GM19463 (cell line): ENCODE results near the gene B4GALNT1.
A peak's percentile ranks its signal among the peaks of the same experiment; 100 is the strongest.

Source experiments
- ATAC-seq: cut with Tn5 transposase; IDR thresholded peaks from one replicate; pipeline ENCODE4 v1.9.1; 2021; ENCODE audit warnings: mild to moderate bottlenecking, moderate library complexity; ENCODE audit not compliant: unreplicated experiment

B4GALNT1 gene

DNA sequence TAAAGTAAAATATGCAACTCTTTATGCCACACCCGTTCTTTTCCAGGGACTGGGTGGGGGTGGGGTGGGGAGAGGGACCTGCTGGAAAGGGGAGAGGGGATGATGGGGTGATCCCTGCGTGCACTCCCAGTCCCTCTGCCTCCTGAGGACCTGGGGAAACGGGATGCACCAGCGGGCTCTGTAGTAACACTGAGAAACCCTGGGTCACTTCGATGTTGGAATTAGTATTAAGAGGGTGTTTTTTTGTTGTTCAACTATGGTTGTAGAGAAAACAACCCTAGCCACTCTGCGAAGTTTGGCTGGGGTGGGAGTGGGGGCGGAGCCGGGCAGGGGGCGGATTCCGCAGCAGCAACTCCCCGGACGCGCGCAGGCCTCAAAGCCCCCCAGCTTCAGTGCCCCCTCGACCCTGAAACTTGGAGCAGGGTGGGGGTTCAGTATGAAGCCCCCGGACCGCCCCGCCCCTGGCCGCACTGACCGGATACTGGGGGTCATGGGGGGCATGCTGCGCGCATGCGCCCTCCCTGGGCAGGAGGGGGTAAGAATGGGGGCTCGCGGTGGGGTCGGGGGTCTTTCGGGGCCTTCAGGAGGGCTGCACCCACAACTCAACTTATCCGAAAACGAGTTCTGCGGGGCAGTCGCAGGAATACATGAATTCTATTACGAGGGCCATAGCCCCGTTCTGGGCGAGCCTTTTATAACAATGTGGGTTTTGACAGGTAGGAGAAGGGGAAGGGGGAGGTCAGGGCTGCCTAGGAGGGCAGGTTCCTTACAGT, 23.0 kb downstream of the B4GALNT1 start:
- ATAC-seq, result no peak

DNA sequence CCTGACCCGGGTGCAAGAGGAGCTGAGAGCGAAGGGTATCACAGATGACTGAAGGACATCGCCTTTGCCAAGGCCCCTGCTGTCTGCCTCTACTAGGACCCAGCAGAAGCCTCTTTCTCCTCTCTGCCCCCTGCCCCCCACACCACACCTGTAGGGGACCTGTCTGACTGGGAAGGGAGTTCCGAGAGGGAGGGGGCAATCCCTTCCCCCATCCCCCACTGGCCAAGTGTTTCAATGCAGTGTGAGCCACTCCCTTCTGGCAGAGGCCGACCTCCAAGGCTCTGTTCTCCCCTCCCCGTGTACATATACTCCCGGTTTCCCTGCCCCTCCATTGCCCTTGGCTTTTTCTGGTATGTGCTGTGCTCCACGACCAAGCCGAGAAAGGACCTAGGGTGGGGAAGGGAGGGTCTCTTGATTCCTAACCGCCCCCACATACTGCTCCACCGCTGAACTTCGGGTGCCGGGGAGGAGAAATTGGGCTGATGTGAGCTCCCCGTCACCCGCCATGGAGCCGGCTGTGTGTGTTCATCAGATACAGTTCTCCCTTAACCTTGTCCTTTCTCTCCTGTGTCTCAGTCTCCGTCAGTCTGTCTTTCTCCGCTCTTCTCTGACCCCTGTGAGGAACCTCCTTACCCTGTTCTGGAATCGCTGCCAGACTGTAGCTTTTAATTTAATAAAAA, 23.8 kb downstream of the B4GALNT1 start:
- ATAC-seq, result no peak

DNA sequence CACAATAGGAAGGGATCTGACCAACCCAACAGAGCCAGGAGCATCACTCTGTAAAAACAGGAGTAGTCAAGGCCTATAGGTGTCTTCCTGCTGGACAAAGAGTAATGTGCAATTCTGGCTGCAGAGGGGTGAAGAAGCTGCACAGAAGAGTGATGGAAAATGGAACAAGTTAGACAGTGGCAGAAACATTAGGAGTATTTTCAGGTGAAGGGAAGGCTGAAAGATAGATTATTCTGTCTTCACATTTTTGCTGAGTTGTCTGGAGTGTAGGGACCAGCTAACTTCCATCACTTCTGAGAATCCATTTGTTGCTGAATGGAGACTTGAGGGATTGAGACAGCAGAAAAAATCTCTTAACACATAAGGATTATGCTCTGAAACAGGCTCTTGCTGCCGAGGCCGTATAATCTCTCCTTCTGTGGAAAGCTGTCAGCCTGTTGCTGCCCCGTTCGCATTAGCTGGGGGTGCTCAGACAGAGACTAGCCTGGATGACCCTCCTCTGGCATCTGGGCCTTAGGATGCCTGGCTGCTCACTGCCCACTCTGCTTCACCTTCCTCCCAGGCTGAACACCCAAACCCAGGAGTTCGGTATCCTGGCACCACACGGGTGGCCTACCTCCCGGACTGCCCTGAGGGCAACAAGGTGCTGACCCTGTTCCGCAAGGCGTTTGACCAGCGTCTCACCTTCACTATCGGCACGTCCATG, 24.9 kb downstream of the B4GALNT1 start:
- ATAC-seq, result no peak

DNA sequence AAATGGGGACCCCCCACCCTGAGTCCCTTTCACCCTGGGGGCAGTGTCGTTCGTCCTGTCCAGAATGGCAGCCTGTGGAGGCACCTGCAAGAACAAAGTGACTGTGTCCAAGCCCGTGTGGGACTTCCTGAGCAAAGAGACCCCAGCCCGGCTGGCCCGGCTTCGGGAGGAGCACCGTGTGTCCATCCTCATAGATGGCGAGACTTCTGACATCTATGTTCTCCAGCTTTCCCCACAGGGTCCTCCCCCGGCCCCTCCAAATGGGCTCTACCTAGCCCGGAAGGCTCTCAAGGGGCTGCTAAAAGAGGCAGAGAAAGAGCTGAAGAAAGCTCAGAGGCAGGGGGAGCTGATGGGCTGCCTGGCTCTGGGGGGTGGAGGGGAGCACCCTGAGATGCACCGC, 26.2 kb downstream of the B4GALNT1 start:
- no peak for ATAC-seq

DNA sequence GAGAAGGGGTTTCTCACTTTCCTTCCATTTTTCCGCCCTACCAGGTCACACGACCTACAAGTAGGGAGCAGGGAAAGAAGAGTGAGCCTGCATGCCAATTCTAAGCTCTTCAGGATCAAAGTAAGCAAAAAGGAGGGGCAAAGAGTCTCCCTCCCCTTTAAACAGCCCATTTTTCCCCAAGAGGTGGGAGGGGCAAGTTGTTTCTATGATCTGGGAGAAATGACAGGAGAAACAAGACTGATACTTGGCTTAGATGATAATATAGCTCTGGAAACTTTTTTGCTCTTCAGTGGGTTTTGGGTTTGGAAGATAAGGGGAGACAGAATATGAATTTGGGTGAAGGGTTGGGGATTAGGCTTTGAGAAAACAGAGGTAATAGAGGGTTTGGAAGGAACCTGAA, 26.6 kb downstream of the B4GALNT1 start:
- ATAC-seq, result no peak

DNA sequence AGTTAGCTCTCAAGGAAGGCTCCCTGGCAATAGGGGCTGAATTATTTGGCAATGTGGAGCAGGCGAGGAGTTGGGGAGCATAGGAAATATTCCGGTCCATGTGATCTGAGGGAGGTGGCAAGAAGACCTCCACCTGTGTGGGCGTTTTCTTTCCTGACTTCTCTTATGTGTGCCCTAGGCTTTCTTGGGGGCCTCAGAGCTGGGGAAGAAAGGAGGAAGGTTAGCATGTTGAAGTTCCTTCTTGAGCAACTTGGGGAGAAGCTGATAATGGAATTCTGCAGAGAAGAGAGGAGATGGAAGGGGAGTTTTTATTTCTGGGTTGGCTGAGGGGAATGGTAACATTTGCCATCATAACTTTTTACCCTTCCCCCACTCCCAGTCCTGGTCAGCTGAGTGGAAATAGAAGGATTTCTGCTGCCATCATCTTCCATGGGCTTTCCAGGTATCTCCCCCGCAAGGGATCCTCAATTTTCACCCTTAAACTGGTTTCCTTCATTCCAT, 27.1 kb downstream of the B4GALNT1 start:
- no peak for ATAC-seq

DNA sequence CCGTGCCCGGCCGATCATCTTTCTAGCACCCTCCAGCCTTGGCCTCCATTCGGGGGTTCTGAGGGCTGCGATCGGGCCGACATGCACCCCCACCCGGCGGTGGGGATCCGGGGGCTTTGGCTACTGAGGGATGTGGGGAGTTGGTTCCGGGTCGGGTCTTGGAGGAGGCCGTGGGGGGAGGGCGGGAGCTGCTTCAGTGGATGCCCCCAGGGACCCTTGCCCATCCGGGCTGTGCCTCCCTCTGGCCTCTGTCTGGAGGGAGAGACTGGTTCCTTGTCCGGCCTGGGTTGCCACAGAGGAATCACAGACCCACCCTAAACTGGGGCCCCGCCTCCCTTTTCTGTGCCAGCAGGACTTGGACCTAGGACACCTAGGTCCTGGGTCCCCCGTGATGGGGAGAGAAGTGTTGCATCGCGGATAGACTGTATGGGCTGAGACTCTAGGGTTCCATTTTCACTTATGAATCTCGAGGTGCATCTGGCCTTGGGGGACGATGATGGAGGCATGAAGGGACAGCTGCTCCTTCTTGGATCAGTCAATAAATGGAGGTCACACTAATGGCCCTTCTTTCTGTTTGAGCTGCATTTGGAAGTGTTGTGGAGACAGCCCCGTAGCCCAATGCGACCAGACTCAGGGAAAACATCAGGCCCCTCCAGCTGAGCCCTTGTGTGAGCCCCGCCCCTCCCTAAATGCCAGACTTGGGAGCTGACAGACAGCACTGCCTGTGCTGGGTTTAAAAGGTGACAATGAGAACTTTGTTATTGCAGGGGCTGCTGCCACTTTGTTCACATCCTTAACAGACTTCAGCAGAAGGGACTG, 27.8 kb downstream of the B4GALNT1 start:
- ATAC-seq, result peak; percentile 32

DNA sequence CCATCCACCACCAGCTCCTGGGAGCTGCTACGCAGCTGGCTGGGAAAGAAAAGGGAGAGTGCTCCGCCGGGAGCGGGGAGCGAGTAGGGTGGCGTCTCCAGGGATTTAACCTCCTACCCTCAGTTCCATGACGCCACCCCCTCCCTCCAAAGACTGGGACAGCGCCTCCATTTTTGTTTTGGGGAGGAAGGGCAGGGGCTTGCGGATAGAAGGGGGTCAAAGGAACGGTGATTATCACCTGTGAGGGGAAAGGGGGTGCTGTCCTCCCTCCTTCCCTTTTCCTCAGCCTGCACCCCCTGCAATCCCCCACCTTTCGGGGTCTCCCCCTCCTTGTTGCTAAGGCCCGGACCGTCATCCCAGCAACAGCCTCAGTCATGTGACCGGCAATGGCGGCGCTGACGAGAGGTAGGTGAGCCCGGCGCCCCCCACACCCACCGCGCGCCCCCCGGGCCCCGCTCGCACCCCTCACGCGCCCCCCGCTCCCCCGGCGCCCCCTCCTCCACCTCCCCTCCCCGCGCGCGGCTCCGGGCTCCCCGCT, 28.5 kb downstream of the B4GALNT1 start, which contains the start of gene DTX3:
Gene DTX3, plus strand, starts transcription at position 371 of the 538 bp plus-strand sequence. CDS start 1,694 bp downstream, outside the sequence.
- peak; percentile 54 for ATAC-seq

DNA sequence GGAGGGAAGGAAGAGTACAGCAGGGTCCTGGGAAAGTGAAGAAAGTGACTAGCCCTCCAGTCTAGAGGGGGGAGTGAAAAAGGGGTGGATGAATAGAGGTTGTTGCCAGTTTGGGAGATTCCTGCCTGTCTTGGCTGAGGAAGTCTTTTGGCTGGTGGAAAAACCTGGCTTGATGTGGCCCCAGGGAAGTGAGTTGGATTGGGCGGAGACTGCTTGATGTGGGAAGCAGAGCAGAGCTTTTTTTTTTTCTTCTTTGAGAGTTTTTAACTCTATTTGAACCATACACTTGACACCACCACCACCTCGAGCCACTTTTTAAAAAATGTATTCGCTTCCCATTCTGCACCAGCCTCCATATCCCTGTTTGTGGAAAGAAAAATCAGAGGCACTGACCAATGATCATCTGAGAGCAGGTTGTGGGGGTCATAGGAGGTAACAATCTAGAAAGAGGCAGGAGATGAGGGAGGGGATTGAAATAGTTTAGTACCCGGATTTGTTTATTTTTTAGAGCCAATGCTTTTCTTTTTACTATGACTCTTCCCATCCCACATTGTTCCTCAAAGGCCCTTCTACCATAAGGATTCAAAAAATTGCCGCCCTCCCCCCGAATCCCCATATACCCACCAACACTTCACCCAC, 29.1 kb downstream of the B4GALNT1 start:
- ATAC-seq, result no peak

DNA sequence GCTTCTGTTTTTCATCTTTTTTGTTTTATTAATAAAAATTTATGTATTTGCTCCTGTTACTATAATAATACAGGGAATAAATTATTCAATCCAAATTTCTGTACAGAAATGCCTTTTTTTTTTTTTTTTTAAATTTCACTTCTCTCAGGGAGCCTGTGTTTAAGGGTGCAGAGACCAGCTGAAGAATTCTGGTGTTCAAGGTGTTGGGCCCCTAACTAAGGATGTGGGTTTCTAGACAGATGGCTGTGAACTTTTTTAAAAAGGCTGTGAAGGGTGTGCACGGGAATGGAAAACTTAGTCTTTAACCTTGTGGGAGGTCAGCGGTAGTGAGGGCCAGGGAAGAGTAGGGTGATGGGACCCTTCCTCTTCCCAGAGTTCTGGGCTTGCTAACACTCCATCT, 29.7 kb downstream of the B4GALNT1 start:
- ATAC-seq, result no peak

DNA sequence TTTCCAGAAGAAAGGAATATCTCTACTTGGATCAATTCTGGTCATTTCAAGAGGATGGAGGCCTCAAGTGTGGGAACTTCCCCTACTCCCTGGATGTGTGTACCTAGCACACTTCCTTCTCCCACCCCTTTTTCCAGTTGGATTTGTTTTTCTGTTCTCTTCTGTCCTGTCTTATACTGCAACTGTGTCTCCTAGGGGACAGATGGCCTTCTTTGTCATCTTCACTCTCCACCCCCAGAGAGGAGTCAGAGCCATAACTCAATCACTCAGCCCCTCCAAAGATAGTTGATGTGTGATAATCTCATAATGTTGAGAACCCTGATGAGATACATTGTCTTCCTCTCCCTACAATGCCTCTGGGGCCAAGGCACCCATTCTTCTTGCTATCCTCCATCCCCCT, 30.5 kb downstream of the B4GALNT1 start:
- no peak for ATAC-seq

DNA sequence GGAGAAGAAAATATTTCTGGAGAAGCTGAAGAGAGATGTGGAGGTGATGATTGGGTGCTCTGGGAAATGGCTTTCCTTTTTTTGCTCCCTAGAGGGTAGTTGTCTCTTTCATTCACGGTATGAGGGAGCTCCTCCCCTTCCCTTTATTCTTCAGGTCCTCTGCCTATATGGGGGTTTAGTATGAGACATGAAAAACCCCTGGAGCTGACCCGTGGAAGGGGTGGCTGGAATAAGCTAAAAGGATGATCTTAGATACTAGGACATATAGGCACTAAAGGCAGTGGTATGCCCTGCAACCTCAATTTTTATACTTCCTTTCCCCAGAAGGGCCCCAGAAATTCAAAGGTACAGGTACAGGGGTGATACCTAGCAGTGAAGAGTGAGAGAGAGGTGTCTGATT, 32.6 kb downstream of the B4GALNT1 start:
- no peak for ATAC-seq

DNA sequence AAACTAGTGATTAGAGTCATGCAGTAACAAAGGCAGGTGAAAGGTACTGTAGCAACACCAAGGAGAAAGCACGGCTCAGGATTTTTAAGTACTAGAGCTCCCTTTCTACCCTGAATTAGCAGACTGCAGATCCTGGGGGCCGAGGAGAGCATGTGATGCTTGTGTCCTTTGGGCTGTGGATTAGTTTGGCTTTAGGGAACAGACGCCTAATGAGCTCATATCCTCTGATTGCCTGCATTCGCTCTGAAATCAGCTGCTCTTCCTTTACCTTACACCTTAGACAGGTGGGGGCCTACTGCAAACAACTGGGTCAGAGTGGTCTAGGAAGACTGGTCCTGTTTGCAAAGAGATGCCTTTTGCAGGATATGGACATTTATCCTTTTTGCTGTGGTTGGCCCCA, 39.8 kb downstream of the B4GALNT1 start:
- no peak for ATAC-seq

DNA sequence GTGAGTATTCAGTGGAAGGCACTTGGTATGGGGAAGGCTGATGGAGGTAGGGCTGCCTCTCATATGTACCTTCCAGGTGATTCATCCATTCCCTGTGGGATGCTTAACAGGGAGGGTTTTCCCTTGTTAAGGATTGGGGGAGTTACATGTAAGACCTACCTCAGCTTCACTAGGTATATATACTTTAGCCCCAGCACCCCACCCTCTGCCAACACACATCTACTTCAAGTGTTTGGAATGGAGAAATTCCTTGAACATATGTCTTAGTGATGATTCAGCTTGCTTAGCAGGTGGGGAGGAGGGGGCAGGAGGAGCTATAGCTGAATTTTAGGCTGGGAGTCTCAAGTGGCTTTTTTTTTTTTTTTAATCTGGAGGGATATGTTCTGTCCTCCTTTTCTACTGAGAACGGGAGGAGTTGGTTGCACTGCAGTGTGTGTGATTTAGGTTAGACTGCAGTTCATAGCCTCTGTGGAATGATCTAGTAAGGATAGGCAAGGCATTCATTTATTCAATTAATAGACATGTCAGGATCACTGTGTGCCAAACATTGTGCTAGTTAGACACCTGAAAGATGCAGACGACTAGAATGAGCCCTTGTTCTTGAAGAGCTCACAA, 40.3 kb downstream of the B4GALNT1 start:
- no peak for ATAC-seq

DNA sequence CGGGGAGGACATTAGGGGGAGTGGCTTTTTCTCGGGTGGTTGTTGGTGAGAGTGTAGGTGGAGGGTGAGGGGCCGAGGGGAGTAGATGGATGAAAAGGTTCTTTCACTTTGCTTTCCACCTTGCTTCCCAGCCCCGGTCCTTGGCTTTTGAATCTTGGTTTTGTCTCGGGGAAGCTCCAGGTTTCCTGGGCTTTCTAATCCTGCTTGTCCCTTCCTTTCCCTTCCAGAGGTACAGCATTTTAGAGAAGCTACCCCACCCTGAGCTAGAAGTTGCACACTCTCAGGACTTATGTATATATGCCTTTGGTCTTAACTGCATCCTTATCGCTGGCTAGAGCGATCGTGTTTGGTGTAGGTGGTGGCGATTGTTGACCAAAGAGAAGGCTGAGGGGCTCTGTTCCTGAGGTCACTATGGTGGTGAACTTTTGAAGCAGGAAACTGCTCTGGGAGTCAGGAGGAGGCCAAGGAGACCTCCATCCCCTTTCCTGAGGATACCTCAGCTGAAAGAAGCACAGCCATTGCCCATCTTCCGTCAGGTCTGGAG, 41.1 kb downstream of the B4GALNT1 start:
- no peak for ATAC-seq

DNA sequence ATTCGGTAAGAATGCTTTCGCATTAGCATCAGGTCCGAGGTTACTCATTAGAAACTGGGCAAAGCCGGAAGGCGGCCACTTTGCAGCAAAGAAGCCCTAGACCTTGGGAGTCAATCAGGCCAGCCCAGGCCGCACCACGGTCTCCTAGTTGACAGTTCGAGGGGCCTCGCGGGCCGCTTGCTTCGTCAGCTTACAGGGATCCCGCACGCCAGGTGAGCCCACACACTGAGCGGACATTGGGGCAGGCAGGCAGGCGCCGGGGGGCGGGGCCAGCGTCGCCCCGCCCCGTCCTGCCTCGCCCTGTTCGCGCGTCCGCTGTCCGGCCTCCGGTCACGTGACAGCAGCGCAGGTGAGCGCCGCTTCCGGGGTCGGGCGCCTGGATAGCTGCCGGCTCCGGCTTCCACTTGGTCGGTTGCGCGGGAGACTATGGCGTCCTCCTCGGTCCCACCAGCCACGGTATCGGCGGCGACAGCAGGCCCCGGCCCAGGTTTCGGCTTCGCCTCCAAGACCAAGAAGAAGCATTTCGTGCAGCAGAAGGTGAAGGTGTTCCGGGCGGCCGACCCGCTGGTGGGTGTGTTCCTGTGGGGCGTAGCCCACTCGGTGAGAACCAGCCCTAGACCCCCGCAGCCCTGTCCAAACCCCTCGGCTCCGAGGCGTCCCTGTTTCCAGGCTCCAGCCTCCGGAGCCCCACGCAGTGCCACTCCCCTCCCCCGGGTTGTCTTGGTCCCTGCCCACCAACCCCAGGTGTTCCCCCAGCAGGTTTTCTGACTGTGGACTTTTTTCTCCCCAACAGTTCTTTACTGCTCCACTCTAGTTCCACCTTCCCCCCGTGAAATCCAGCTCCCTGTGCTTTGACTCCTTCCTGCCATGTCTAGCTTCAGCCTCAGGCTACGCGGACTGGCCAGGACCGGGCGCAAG, 41.9 kb downstream of the B4GALNT1 start, which contains the start of gene PIP4K2C:
Gene PIP4K2C, plus strand, starts transcription at position 329 of the 918 bp plus-strand sequence. Its CDS starts 98 bp downstream, at position 427.
- peak; percentile 97 for ATAC-seq

DNA sequence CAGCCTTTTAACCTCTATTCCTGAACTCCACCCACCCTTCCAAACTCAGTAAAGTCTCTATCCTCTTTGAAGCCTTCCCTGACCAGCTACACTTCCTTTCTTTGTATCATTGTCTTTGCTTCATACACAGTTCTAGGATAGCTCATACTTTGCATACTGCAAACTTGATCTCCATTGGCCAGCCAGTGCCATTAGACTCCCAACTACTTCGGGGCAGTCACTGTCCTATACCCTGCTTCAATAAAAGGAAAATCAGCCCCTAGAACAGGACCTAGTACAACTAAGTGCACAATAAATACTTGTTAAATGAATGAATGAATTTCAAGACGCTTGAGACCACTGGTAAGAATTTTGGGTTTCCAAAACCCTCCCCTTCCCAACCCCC, 42.5 kb downstream of the B4GALNT1 start:
- peak; percentile 1 for ATAC-seq
